Activated CD8-positive, alpha-beta memory T cell treated with anti-CD3 and anti-CD28 coated beads, Interleukin-2, amount 50 U/mL, for 24 hours (primary cell): ENCODE data around the gene RPS6KA2.

Experiments used
- DNase-seq: peaks from one replicate; pipeline ENCODE4 v3.0.0-alpha.2; 2020; ENCODE audit errors: extremely low read depth

The RPS6KA2 gene

DNA sequence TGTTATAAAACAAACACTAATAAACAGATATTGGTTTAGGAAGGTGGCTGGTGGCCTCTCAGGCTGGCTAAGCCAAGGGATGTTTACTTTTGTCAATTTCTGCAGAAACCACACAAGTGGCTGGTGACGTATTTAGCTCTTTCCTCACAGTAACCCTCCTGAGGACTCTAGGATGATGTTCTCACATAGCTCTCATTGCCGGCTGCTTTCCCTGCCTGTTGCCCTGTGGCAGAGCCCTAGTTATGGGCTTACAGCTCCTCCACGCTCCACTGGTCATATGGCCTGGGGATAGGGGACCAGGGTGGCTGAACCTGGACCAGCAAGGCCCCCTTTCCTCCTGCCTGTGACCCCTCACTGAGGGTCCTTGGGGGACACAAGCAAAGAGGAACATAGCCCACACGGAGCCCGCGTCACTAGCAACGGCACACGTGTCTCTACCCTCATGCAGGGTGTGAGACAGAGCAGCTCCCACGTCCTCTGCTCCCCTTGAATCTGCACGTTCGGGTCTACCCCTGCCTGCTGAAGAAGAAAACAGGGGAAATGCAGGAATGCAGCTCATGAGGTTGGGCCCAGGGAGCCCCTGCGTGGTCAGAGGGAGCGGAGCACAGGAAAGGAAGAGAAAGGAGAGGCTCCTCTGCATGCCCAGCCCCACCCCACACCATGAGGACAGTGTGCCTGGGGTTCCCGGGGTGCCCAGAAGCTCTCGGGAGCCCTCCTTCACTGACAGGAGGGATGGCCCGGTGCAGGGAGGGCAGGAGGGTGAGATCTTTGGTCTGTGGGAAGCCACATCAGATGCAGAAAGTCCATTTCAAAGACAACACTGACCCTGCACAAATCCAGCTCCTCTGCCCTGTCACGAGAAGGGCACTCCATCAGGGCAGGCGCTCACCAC, 54.4 kb downstream of the RPS6KA2 start:
- DNase-seq = no peak

DNA sequence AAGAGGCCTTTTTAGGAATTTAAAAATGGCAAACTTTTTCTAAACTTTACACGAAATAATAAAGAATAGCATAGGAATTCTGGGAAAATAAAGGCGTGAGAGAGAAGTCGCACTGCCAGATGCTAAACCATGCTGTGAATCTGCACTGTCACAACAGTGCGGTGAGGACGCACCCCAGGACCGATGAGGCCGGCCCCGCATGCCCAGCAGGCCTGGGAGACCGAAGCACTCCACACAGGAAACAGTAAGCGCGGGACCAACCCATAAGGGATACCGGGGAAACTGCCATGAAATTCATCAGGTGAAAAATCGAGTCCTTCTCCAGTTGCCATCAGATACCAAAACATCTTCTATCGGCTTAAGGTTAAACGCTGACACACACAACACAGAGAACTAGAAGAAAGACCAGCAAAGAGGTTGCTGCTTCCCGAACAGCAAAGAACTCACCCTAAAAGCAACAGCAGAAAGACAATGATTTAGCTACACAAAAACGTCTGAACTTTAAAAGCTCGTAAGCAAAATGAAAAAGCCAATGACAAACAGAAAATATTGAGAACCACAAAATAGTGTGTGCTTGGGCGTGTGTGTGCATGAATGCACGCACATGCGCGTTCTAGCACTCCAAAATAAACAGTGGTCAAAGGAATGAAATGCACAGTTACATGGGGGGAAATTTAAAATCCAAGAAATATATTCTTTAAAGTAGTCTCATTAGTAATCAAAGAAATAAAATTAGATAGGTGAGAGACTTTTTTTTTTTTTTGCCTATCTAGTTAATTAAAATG, 55.9 kb downstream of the RPS6KA2 start:
- DNase-seq = no peak

DNA sequence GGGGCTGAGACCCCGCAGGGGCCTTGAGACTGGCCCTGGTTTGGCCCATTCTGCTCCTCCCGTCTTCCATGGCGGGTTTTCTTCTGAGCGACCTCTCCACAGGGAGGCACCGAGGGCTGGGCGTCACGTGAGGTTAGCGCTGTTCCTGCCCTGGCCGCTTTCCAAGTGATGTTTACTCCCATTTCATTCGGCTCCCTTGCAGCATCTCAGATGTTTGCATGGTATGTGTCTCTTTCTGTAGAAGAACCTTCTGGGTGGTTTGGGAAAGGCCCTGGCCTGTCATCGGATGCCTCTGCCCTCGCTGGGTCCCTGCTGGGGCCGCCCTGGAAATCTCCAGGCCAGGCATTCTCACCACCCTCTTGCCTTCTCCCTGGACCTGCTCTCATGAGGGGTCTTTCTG, 57.8 kb downstream of the RPS6KA2 start:
- DNase-seq = no peak

DNA sequence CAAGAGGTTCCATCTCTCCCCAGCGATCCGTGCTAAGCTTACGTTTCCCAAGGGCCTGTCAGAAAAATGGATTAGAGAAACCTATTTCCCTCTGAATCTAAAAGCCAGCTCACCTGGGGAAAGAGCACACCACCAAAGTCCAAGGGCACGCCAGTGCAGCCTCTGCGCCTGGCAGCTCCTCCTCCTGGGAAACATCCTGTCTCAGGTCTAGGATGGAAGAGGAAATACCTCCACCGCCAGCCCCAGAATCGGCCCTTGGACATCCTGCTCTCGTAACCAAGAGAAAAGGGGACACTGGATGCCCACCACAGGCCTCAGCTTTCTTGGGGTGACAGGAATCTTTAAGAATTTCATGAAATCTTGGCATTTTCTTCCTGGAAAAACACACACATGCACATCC, 59.2 kb downstream of the RPS6KA2 start:
- no peak for DNase-seq

DNA sequence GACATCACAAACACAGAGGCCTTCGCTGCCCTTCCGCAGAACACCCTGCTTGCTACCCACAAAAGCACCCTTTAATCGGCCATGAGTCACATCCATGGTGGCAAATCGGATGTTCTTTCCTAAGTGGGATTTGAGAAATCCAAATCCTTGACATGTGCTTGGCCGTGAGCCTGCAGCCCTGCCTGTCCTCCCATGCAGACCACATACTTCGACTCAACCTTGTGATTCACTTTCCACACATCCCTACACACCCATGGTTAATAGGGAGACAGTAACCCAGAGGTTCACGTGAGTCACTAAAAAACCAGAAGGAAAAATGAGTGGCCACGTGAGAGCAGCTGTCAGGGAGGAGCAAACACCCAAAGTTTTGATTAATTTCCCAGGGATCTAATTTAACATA, 59.9 kb downstream of the RPS6KA2 start:
- no peak for DNase-seq

DNA sequence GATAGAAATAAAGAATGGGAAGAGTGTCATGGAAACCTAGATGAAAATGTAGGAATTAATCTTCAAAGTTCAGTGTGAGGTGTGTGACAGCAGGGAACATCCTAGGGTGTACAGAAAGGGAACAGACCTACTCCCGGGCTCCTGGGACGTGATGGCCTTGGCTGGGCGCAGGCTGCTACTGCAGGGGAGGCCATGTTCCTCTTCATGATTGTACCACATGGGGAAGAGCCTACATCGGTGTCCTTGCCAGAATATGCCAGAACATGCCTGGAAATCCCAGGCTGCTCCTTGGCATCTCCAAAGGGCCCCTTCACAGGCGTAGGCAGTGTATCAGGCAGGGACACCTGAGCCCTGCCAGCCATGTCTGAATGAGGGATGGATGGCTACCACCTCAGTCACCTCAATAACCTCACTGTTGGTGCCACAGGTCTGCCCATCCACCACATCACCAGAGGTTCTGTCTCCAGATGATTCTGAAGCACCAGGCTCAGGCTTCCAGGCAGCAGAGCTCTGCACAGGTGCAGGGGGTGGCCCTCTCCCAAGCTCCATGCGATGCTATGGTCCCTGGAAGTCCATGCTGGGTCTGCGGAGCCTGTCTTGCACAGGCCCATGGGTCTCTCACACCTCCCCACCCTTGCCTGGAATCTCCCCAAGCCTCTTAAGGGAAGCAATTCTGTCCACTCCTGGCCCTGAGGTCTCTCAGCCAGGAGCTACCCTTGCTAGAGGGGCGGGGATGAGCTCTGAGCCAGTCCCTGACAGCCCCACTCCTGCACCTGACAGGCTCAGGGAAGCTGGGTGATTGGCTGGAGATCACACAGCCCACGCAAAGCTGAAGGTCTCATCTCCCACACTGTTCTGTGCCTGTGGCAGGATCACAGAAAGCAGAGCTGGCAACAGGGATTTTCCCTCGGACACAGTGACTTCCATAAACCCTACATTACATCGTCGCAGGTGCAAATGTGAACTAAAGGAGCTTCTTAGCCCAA, 60.7 kb downstream of the RPS6KA2 start:
- DNase-seq = no peak

DNA sequence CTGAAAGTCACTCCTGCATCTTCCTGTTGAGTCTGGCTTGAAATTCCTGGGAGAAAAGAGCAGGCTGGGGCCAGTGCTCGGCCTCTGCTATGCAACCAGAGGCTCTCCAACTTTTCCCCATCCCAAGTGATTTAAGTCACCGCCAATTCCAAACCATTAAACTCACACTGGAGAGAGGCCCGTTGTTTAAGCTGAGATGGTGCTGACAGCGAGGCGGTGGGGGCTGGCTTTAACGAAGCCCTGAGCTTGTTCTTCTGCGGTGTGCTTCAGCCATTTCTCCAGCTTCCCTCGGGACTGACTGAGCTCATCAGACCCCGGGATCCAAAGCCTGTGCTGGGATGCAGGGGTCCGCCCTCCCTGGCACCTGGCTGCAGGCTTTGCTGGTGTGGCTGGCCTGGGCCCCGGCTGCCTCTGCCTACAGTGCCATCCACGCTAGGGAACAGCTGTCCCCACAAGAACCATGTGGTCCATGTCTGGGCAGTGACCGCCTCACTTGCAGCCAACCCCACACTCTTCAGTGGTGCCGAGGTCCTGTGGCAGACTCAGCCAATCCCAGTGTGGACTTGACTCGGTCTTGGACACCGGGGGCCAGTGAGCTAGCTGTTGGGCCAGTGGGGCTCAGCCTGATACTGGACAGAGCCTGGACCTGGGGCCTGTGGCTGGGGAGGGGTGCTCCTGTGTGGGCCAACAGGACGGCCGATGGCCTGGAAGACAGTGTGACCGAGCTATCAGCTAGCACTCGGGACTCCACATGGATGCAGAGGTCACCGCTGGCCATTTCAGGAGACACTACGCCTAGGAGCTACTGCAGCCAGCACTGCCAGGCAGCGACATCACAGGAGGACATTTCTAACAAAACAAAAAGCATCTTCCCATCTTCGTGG, 61.7 kb downstream of the RPS6KA2 start:
- DNase-seq = no peak

DNA sequence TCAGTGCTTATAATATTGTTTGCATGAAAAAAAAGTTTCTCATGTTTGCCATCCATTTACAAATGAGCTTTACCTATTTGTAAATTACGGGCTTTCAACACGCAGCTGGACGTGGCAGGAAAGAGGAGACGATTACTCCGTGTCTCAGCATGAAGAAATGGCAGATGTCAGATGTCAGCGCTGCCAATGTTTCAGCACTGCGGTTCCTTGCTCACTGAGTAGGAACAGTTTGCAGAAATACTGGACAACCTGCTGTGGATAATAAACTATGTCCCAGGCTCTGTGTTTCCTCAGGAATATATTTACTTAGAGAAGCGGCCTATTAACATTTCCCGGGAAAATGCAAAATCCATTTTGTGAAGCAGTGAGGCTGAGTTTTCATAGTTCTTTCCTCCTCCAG, 63.2 kb downstream of the RPS6KA2 start:
- no peak for DNase-seq

DNA sequence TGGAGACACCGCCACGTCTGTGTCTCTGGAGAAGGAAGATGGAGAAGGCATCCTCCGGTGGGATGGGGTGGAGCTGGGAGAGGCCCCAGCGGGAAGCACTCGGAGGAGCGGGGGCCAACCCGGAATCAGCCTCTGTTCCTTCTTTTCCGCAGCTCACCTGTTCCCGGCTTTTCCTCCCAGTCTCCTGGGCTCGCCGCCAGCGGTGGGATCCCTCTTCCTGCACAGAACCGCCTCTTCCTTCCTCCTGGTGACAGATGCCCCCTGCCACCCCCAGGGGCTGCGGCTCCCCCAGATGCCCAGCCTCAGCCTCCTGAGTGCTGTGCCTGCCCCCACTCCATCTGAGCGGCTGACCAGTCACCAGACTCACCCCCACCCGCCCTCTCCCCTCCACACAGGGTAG, 63.9 kb downstream of the RPS6KA2 start:
- DNase-seq = no peak

DNA sequence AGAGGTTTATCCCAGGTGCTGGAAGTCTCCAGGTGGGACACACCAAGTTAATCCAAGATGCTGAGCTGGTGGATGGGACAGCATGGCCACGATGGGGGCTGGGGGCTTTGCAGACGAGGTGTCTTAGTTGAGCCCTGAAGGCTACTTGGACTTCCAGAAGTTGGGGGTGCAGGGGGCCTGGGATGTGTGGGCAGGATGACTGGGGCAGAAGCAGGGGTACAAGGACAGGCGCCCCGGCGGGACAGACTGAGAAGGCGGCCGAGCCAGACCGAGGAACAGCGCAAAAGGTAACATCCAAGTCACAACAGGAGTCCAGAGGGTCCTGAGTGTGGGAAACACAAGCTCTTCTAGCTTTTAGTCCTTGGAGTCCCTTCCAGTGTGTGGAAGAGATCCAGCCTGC, 64.3 kb downstream of the RPS6KA2 start:
- no peak for DNase-seq

DNA sequence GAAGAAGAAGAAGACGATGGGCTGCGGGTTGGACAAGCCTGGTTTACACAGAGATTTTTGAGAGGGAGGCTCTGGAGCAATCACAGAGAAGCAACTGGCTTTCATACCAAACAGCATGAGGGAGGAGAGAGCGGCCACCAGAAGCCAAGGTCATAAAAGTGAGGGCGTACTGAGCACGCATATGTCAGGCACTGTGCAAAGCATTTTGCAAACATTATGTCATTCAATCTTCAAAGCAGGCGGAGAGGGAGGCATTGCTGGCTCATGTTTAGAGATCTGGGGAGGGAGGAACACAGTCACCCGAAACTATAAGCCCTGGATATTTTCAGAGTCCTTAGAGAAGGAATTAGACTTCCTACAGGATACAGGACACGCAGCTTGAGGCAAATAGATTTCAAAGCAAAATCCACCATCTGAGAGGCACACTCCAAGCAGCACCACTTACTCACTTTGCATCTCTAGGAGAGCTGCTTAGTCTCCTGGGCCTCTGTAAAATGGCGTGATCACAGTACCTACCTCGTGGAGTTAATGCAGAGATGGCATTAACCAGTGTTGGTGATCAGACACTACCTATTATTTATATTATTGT, 65.2 kb downstream of the RPS6KA2 start:
- DNase-seq = no peak

DNA sequence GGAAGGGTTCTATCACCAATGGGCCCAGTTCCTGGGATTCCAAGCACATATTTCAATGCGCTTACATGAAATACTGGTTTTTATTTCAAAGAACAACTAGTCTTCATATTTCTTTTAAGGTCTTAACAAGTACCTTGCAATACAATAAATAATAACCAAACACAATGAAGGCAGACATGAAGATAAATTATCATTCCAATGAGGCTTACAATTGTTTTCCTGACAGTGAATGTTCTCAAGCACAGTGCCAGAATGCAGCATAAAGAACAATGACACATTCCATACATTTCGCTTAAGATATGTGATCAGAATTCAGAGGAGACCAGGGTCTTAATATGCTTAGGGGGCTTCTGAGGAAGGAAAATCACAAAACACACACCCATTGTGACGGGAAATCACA, 66.8 kb downstream of the RPS6KA2 start:
- no peak for DNase-seq

DNA sequence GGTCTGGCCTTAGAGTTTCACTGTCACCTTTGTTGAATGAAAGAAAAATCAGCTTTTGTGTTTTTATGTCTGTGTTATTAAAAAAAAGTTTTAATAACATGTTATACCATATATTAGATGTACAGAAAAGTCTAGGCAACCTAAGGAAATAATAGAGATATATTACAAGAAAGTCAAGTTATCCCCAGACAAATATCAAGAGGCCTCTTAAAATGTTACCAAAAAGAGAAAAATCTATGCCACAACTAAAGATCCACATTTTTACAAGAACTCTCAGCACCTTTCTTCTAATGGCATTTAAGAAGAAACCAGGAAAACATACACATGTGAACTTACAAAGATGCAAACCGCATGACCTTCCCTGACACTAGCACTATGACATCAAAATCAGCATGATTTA, 67.4 kb downstream of the RPS6KA2 start:
- no peak for DNase-seq

DNA sequence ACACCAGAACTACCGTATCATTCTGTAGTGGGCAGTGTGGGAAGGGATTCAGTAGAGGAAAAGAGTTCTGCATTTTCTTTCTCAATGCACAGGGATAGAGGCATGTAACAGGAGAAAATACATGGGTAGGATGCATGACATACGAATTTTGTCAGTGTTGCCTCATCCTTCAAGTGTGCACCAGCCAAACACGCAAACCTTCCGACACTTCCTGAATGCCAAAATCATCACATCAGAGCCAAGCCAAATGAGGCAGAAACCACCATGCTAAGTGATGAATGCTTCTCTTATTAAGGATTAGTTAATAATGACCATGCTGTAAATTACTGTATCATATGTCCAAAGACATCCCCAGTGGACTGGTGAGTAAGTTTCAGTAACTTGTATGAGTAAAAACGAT, 67.8 kb downstream of the RPS6KA2 start:
- no peak for DNase-seq

DNA sequence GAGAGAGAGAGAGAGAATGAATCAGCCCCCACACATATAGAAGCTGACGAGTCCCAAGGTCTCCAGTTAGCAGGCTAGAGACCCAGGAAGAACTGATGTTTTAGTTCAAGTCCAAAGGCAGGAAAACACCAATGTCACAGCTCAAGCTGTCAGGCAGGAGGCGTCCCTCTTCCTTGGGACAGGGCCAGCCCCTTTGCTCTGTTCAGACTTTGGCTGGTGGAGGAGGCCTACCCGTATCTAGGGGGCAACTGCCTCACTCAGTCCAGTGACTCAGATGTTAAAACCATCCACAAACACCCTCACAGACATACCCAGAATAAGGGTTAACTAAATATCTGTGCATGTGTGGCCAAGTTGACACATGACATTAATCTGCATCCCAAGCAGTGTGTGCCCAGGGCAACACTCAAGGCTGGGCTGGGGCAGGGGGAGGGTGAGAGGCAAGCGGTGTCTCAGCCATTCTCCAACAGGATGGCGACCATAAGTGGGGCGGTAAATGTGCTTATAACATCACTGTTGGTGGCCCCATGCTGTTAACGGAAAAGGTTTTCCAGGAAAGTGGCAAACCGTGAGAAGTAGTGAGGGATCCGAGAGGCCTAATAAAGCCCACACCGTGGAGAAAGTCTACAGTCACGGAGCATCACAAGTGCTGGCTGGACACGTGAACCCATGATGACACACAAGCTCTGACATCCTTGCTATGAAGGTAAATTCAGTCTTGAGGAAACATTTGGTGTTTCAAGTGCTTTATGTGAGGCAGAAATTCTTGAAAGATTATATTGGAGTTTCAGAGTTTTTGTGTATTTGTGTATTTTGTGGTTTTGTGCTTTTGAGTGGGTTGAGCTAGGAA, 68.7 kb downstream of the RPS6KA2 start:
- no peak for DNase-seq

DNA sequence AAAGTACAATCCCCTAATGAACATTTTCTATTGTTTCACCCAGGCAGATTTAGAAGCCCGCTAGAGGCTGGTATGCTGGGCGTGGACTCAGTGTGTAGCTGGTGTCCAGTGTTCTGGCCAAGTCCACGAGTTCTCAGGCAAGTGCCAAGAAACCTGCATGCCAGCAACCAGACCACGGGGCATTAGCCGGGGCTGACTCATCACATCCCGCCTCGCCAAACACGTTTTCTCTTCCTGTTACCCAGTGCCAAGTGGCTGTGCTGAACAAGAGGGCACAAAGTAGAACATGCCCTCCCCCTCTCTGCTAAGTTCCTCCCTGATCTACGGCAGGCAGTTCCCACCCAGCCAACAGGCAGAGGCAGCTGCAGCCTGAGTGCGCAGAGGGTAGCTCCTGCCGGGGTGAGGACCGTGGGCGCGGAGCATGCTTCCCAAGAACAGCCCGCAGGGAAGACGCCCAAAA, 70.2 kb downstream of the RPS6KA2 start:
- no peak for DNase-seq

DNA sequence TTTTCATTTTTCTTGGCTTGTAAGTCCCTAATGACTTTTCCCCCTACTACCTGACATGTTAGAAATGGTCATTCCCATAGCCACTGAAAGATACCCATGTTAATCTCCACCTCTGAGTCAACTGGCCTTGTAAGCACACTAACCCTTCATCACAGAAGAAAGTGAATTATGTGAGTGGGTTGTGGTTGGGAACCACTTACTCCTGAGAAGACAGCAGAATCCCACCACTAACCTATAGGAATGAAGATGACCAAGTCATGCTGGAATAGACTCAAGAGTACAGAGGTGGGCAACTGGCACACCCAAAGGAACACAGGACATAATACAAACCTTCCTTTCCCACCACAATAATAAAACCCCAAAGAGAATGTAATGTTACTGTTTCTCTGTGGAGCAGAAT, 70.7 kb downstream of the RPS6KA2 start:
- no peak for DNase-seq

DNA sequence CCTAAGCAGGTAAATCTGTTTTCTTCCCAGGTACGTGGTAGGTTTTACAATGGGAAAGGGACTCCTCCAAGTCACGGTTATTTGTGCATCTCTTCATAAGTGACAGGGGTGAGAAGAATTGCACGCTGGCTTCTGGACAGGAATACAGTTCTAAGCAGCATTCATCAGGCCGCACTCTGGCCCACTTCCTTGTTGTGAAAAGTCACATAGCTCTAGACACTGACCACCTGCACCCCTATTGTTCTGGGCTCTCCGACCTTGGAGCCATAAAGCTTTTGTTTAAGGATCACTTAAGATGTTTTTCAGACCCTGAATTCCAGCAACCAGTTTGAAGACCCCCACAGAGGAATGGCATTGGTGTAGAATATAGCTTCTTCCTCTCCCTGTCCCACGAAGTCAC, 72.0 kb downstream of the RPS6KA2 start:
- DNase-seq = no peak

DNA sequence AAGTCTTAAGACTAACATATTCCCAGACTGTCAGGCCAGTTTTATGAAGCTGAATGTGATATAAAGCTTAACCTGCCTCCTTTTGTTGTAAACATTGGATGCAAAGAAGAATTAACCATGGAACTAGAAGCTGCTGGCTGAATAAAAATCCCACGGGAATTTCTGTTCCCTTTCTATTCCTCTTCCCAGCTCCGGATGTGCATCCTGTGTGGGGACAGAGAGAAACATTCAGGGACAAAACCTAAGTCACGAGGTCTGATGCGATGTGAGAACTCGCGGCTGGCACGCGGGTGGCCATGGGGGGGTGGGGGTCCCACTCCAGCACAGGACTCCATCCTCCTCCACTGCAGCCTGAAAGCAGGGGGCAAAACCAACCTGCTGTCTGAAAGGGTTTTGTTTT, 72.7 kb downstream of the RPS6KA2 start:
- no peak for DNase-seq
